Measurements from ENCODE around the gene HCN4.
A peak's percentile ranks its signal among the peaks of the same experiment; 100 is the strongest.

HCN4 gene

DNA sequence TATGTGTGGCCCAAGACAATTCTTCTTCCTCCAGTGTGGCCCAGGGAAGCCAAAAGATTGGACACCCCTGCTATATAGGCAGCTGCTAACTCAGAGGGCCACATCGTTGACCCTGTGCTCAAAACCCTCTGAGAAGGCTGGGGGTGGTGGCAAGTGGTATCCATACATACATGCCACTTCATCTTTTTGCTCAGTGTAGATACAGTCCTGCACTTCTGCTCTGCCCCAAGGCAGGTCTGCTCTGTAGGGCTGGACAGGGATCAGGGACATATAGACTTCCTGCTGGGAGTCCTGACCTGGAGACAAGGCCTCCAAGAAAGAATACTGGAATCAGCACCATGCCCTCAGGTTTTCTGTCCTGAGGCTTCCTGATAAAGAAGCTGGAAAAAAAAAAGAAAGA lies 4.5 kb upstream of the HCN4 start:
- in situ Hi-C loops (cut with HindIII; ENCODE audit: low pct_unique_long_range_greater_than_20kb, low sequenced_read_pairs) = no loop called here
- DNase-seq (ENCODE audit: low read depth in 1 of 2, low spot score in 1 of 2) = no peak
- no peak for TF ChIP-seq JUND (IDR thresholded peaks at IDR 0.05; ENCODE audit: low read depth)

- TF ChIP-seq JUND (IDR thresholded peaks at IDR 0.05; ENCODE audit: low read depth) = no peak
- no peak for DNase-seq (ENCODE audit: low read depth in 1 of 2, low spot score in 1 of 2)
- in situ Hi-C loops (cut with HindIII; ENCODE audit: low pct_unique_long_range_greater_than_20kb, low sequenced_read_pairs) = no loop called here
Observed at GRCh38 chr15:73371812-73372211, 3.1 kb upstream of the HCN4 start.

DNA sequence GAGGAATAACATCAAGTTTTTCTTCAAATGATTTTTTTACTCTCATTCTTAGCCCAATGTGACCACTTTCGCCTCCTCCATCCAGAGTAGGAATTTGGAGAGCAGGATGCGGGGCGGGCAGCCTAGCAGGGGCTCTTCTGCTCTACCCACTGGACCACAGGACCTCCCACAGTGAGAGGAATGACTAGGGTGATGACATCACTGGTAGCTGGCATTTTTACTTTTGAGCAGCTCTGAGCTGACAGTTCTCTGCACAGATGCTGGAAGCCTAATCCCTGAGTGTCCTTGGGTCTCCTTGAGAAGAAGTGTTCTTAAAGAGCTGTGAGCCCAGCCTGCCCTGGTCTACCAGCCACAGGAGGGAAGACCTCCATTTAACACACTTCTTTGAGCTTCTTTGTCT lies 1.4 kb upstream of the HCN4 start:
- no peak for DNase-seq (ENCODE audit: low read depth in 1 of 2, low spot score in 1 of 2)
- in situ Hi-C loops (cut with HindIII; ENCODE audit: low pct_unique_long_range_greater_than_20kb, low sequenced_read_pairs) = no loop called here
- no peak for TF ChIP-seq JUND (IDR thresholded peaks at IDR 0.05; ENCODE audit: low read depth)

DNA sequence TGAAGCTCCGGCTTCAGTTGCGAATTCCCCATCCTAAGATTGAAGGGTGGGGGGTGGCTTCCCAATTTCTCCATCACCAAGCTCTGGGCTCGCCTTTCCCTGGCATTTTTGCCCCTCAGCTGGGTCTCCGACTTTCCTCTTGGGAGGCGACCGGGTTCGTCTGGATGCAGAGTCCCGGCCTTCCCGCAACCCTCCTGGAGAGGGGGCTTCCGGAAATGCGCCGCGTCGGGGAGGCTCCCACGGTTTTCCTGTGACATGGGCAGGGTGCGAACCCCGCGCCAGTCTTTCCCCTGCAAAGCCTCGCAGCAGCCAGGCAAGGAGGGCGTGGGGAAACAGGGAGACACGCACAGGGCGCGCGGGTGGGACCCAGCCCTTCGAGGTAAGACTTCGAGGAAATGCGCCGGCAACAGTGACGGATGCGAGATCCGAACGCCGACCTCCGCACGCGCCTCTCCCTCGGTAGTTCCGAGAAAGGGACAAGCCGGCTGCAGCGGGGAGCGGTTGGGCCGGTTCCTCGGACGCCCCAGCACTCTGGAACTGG lies 466 bp upstream of the HCN4 start:
- TF ChIP-seq JUND (IDR thresholded peaks at IDR 0.05; ENCODE audit: low read depth) = no peak
- DNase-seq (ENCODE audit: low read depth in 1 of 2, low spot score in 1 of 2) = no peak
- in situ Hi-C loops (cut with HindIII; ENCODE audit: low pct_unique_long_range_greater_than_20kb, low sequenced_read_pairs) = no loop called here

- in situ Hi-C loops (cut with HindIII; ENCODE audit: low pct_unique_long_range_greater_than_20kb, low sequenced_read_pairs) = no loop called here
- DNase-seq (ENCODE audit: low read depth in 1 of 2, low spot score in 1 of 2) = no peak
- TF ChIP-seq JUND (IDR thresholded peaks at IDR 0.05; ENCODE audit: low read depth) = no peak
Observed at GRCh38 chr15:73367624-73368300, 996 bp downstream of the HCN4 start.

DNA sequence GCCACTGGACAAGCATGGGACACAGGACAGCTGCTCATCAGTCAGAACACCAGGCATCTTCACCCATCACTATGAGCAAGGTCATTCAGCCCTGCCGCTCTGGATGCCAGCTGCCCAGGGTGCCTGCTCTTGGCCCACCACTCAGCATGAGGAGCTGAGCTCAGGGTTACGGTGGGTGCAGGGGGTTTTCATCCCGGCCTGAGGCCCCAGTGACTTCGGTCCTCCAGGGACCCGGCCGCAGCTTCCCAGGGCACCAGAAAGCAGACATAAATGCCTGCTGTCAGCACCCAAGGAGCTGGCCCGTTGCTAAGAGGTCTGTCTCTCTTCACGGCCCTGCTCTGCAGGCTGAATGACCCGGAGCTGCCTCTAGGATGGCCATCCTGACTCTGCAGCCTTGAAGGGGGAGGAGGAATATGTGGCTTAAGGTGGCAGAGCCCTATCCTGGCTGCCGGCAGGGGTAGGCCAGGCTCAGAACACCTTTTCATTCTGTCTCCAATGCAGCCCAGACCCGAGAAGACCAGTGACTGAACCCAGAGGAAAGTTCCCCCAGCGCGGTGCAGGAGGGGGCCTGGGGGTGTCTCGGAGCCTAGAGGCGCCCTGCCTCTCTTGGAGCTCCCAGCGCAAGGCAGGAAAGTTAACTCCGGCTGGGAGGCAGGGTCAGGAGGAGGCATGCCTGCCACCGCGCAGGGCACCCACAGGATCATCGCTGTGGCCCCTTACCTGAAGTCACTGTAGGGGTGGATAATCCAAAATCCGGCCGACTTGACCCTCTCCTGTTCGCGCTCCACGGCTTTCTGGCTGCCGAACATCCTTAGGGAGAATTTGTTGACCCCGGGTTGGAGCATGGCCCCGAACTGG lies 1.8 kb downstream of the HCN4 start:
- in situ Hi-C loops (cut with HindIII; ENCODE audit: low pct_unique_long_range_greater_than_20kb, low sequenced_read_pairs) = no loop called here
- peak in 1 of 2 experiments; percentile 9 for DNase-seq (ENCODE audit: low read depth in 1 of 2, low spot score in 1 of 2)

GRCh38 chr15:73364070-73364469 lies 4.7 kb downstream of the HCN4 start:
- DNase-seq (ENCODE audit: low read depth in 1 of 2, low spot score in 1 of 2) = no peak
- TF ChIP-seq JUND (IDR thresholded peaks at IDR 0.05; ENCODE audit: low read depth) = no peak
- in situ Hi-C loops (cut with HindIII; ENCODE audit: low pct_unique_long_range_greater_than_20kb, low sequenced_read_pairs) = no loop called here

More for the DNA sequence above, 1.8 kb downstream of the HCN4 start:
- no peak for TF ChIP-seq JUND (IDR thresholded peaks at IDR 0.05; ENCODE audit: low read depth)

DNA sequence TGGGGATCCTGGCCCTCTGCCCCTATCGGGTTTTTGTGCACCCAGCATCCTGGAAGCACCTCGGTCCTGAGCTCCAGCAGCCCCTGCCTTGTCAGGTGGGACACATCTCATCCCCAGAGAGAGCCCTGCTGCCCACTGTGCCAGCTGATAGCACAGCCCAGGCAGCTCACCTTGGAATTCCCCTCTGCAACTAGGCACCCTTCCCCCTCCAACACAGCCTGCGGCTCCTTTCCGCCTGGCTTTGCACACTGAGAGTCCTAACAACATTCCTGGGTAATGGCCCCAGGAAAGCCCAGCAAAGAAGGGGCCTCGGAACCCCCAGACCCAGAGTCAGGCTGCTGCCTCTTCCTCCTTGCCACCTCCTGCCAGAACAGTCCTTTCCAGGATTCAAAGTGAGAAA lies 5.9 kb downstream of the HCN4 start:
- in situ Hi-C loops (cut with HindIII; ENCODE audit: low pct_unique_long_range_greater_than_20kb, low sequenced_read_pairs) = no loop called here
- DNase-seq (ENCODE audit: low read depth in 1 of 2, low spot score in 1 of 2) = no peak
- TF ChIP-seq JUND (IDR thresholded peaks at IDR 0.05; ENCODE audit: low read depth) = no peak

DNA sequence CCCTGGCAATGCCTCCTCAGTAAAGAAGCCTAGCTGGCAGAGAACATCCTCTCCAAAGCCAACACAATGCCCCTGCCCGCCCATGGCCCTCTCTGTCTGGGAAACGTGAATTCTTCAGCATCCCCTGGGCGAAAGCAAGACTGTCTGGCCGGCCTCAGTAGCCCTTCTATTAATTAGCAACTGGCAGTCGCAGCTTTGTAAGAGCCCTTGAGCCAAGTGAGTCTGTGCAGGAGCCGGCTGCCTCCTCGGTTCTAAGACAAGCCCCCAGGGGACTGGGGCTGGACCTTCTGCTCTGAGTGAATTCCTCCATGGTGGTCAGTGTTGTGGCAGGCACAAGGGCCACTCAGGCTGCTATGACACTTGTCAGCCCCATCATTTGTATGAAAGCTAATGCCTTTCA lies 7.4 kb downstream of the HCN4 start:
- DNase-seq (ENCODE audit: low read depth in 1 of 2, low spot score in 1 of 2) = no peak
- no peak for TF ChIP-seq JUND (IDR thresholded peaks at IDR 0.05; ENCODE audit: low read depth)
- in situ Hi-C loops (cut with HindIII; ENCODE audit: low pct_unique_long_range_greater_than_20kb, low sequenced_read_pairs) = no loop called here

GRCh38 chr15:73359651-73360050 lies 9.1 kb downstream of the HCN4 start:
- no peak for TF ChIP-seq JUND (IDR thresholded peaks at IDR 0.05; ENCODE audit: low read depth)
- in situ Hi-C loops (cut with HindIII; ENCODE audit: low pct_unique_long_range_greater_than_20kb, low sequenced_read_pairs) = no loop called here
- DNase-seq (ENCODE audit: low read depth in 1 of 2, low spot score in 1 of 2) = no peak

GRCh38 chr15:73357999-73358665 lies 10.6 kb downstream of the HCN4 start:
- no peak for TF ChIP-seq JUND (IDR thresholded peaks at IDR 0.05; ENCODE audit: low read depth)
- no peak for DNase-seq (ENCODE audit: low read depth in 1 of 2, low spot score in 1 of 2)
- in situ Hi-C loops (cut with HindIII; ENCODE audit: low pct_unique_long_range_greater_than_20kb, low sequenced_read_pairs) = no loop called here

- no peak for TF ChIP-seq JUND (IDR thresholded peaks at IDR 0.05; ENCODE audit: low read depth)
- in situ Hi-C loops (cut with HindIII; ENCODE audit: low pct_unique_long_range_greater_than_20kb, low sequenced_read_pairs) = no loop called here
- DNase-seq (ENCODE audit: low read depth in 1 of 2, low spot score in 1 of 2) = no peak
Observed at GRCh38 chr15:73355612-73356265, 13.0 kb downstream of the HCN4 start.

Data from T47D (cell line).